Body of pancreas (tissue), 4 donors: ENCODE data around the gene DTNB.

Experiments
- POLR2A ChIP-seq, 3 donors: fragments of 450-650 bp; IDR thresholded peaks; one replicate each; pipeline ENCODE4 v1.6.1; 2016; ENCODE audit warnings: antibody characterized with exemption in 3 of 3, mild to moderate bottlenecking in 2 of 3
- TF ChIP-seq, protein P1 (sequence below), 7 experiments: fragments of 450-650 bp in 4 of 7; fragments of 200-600 bp in 3 of 7; sonication (generic) in 3 of 7; IDR thresholded peaks; one replicate each; pipeline ENCODE4 v1.5.1; 2016 to 2019; ENCODE audit warnings: antibody characterized with exemption in 7 of 7

DNA sequence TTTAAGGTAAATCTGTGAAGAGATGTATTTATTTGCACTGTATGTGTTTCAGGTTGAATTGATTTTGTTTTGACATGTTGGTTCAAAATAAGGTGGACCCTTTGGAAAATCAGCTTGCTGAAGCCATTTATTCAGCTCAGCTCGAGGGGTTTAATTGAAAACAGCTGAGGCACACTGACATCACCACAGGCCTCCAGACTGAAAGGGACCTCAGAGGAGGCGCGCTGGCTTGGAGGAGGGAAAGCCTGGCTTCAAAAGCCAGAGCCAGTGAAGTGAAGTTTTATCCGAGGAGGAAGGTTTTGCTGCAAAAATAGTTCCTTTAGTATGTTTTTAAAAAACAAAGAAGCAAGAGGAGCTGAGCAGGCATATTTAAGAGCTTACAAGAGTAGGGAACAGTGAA lies 304.7 kb downstream of the DTNB start:
- TF ChIP-seq, protein P1, sequence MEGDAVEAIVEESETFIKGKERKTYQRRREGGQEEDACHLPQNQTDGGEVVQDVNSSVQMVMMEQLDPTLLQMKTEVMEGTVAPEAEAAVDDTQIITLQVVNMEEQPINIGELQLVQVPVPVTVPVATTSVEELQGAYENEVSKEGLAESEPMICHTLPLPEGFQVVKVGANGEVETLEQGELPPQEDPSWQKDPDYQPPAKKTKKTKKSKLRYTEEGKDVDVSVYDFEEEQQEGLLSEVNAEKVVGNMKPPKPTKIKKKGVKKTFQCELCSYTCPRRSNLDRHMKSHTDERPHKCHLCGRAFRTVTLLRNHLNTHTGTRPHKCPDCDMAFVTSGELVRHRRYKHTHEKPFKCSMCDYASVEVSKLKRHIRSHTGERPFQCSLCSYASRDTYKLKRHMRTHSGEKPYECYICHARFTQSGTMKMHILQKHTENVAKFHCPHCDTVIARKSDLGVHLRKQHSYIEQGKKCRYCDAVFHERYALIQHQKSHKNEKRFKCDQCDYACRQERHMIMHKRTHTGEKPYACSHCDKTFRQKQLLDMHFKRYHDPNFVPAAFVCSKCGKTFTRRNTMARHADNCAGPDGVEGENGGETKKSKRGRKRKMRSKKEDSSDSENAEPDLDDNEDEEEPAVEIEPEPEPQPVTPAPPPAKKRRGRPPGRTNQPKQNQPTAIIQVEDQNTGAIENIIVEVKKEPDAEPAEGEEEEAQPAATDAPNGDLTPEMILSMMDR (IDR thresholded peaks at IDR 0.05): no peak
- TF ChIP-seq POLR2A (IDR thresholded peaks at IDR 0.05): no peak
